ENCODE data around the gene ADM.

ADM gene

GRCh38 chr11:10283991-10284390 lies 20.9 kb upstream of the ADM start:
- Histone ChIP-seq H3K9ac (ENCODE audit: insufficient read length, low read depth) (no peak overlapping the region), H3K36me3 (ENCODE audit: insufficient read depth, insufficient read length, low read length) (peaks cover 8% of the 10 kb centered on the region), H3K4me3 (ENCODE audit: insufficient read length, low read depth) (no peak overlapping the region), H3K4me1 (ENCODE audit: insufficient read depth, insufficient read length) (peaks cover under 1% of the 10 kb centered on the region), H3K27me3 (ENCODE audit: insufficient read depth, insufficient read length) (no peaks in the 10 kb centered on the region), H3K9me3 (ENCODE audit: insufficient read depth, low read length) (no peaks in the 10 kb centered on the region)
- no peak for DNase-seq (ENCODE audit: low read depth, low spot score)
- TF ChIP-seq YY1 (IDR thresholded peaks at IDR 0.05; ENCODE audit: insufficient read depth, insufficient read length) (no peak), ZNF274 (IDR thresholded peaks at IDR 0.05; ENCODE audit: low read depth, low read length) (no peak), SUZ12 (IDR thresholded peaks at IDR 0.05; ENCODE audit: extremely low read depth, insufficient read depth, insufficient read length) (no peak)

DNA sequence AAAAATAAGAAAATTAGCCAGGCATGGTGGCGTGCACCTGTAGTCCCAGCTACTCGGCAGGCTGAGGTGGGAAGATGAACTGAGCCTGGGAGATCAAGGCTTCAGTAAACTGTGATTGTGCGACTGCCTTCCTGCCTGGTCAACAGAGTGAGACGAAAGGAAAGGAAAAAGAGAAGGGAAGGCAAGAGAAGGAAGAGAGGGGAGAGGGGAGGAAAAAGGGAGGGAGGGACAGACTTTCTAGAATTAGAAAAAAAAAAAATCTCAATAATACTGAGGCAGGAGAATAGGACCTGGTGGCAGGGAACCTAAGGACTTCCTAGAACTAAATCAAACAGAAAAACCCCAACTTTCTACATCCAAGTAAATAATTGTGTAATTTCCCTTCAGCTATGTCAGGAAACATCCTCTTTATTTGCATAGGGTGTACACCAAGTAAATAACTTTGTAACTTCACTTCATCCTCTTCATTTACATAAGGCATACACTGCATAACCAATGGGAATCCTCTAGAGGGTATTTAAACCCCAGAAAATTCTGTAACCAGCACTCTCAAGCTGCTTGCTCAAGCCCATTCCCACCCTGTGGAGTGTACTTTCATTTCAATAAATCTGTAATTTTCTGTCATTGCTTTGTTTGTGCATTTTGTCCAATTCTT lies 19.6 kb upstream of the ADM start:
- no peak for DNase-seq (ENCODE audit: low read depth, low spot score)
- H3K9ac ChIP-seq (ENCODE audit: insufficient read length, low read depth), result no peak overlapping the region
- no peak overlapping the region for H3K4me3 ChIP-seq (ENCODE audit: insufficient read length, low read depth)
- H3K27me3 ChIP-seq (ENCODE audit: insufficient read depth, insufficient read length), result no peaks in the 10 kb centered on the region
- H3K4me1 ChIP-seq (ENCODE audit: insufficient read depth, insufficient read length), result peaks cover 7% of the 10 kb centered on the region
- no peaks in the 10 kb centered on the region for H3K9me3 ChIP-seq (ENCODE audit: insufficient read depth, low read length)
- TF ChIP-seq YY1 (IDR thresholded peaks at IDR 0.05; ENCODE audit: insufficient read depth, insufficient read length) (no peak), SUZ12 (IDR thresholded peaks at IDR 0.05; ENCODE audit: extremely low read depth, insufficient read depth, insufficient read length) (no peak), ZNF274 (IDR thresholded peaks at IDR 0.05; ENCODE audit: low read depth, low read length) (no peak)
- H3K36me3 ChIP-seq (ENCODE audit: insufficient read depth, insufficient read length, low read length), result peaks cover 8% of the 10 kb centered on the region

DNA sequence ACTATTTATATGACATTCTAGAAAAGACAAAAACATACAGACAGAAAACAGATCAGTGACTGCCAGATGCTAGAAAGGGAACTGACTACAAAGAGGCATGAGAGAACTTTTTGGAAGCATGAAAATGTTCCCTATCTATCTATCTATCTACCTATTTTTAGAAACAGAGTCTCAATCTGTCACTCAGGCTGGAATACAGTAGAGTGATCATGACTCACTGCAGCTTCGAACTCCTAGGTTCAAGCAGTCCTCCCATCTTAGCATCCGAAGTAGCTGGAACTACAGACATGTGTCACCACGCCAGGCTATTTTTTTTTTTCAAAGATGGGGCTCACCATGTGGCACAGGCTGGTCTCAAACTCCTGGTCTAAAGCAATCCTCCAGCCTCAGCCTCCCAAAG lies 17.7 kb upstream of the ADM start:
- Histone ChIP-seq H3K4me1 (ENCODE audit: insufficient read depth, insufficient read length) (peaks cover 7% of the 10 kb centered on the region), H3K9ac (ENCODE audit: insufficient read length, low read depth) (no peak overlapping the region), H3K9me3 (ENCODE audit: insufficient read depth, low read length) (no peaks in the 10 kb centered on the region), H3K36me3 (ENCODE audit: insufficient read depth, insufficient read length, low read length) (peaks cover 8% of the 10 kb centered on the region), H3K4me3 (ENCODE audit: insufficient read length, low read depth) (no peak overlapping the region), H3K27me3 (ENCODE audit: insufficient read depth, insufficient read length) (no peaks in the 10 kb centered on the region)
- DNase-seq (ENCODE audit: low read depth, low spot score), result no peak
- TF ChIP-seq SUZ12 (IDR thresholded peaks at IDR 0.05; ENCODE audit: extremely low read depth, insufficient read depth, insufficient read length) (no peak), YY1 (IDR thresholded peaks at IDR 0.05; ENCODE audit: insufficient read depth, insufficient read length) (no peak), ZNF274 (IDR thresholded peaks at IDR 0.05; ENCODE audit: low read depth, low read length) (no peak)

- Histone ChIP-seq H3K27me3 (ENCODE audit: insufficient read depth, insufficient read length) (no peaks in the 10 kb centered on the region), H3K4me1 (ENCODE audit: insufficient read depth, insufficient read length) (peaks cover 7% of the 10 kb centered on the region), H3K36me3 (ENCODE audit: insufficient read depth, insufficient read length, low read length) (peaks cover 8% of the 10 kb centered on the region), H3K9me3 (ENCODE audit: insufficient read depth, low read length) (no peaks in the 10 kb centered on the region), H3K9ac (ENCODE audit: insufficient read length, low read depth) (no peak overlapping the region), H3K4me3 (ENCODE audit: insufficient read length, low read depth) (no peak overlapping the region)
- TF ChIP-seq ZNF274 (IDR thresholded peaks at IDR 0.05; ENCODE audit: low read depth, low read length), result no peak
- TF ChIP-seq SUZ12 (IDR thresholded peaks at IDR 0.05; ENCODE audit: extremely low read depth, insufficient read depth, insufficient read length), result no peak
- TF ChIP-seq YY1 (IDR thresholded peaks at IDR 0.05; ENCODE audit: insufficient read depth, insufficient read length), result no peak
- no peak for DNase-seq (ENCODE audit: low read depth, low spot score)
Measured at GRCh38 chr11:10287766-10288715, 16.8 kb upstream of the ADM start.

DNA sequence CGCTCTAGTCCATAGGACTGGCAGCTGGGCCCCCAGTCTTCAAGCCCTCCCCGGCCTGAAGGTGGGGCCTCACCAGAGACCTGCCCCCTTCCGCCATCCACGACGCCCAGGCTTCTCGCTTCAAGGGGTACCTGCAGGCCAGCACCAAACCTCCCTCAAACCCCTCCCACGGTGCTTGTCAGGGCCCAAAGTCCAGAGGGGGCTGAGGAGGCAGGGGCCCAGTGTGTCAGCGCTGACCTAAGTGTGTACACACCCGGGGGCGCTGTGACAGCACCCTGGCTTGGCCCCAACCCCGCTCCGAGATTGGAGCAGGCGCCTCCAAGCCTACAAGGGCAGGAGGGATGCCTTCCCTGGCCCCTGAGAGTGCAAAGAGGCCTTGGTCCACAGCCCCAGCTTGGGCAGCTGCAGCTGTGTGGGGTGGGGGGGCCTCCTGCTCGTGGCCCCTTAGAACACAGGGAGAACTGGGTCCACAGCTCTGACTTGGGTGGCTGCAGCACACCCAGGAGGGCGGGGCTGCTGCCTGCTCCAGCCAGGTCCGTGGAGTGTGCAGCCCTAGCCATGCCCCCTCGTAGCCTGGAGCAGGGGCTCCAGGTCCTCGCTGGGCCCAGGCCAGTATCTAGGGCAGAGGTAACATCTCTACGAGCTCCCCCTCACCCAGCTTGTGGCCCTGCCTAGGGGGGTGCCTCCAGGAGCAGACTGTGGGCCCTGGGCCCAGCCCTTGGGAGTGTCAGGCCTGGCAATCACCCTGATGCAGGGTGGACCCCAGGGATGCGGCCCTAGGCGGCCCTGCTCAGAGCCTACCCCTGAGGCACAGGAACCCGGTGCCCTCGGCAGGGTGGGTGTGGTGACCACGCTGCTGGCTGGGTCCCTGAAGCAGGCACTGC lies 15.8 kb upstream of the ADM start:
- Histone ChIP-seq H3K9me3 (ENCODE audit: insufficient read depth, low read length) (no peaks in the 10 kb centered on the region), H3K27me3 (ENCODE audit: insufficient read depth, insufficient read length) (no peaks in the 10 kb centered on the region), H3K9ac (ENCODE audit: insufficient read length, low read depth) (no peak overlapping the region), H3K4me1 (ENCODE audit: insufficient read depth, insufficient read length) (peaks cover 7% of the 10 kb centered on the region), H3K36me3 (ENCODE audit: insufficient read depth, insufficient read length, low read length) (peaks cover 8% of the 10 kb centered on the region), H3K4me3 (ENCODE audit: insufficient read length, low read depth) (no peak overlapping the region)
- no peak for DNase-seq (ENCODE audit: low read depth, low spot score)
- no peak for TF ChIP-seq ZNF274 (IDR thresholded peaks at IDR 0.05; ENCODE audit: low read depth, low read length)
- TF ChIP-seq YY1 (IDR thresholded peaks at IDR 0.05; ENCODE audit: insufficient read depth, insufficient read length), result no peak
- TF ChIP-seq SUZ12 (IDR thresholded peaks at IDR 0.05; ENCODE audit: extremely low read depth, insufficient read depth, insufficient read length), result no peak

GRCh38 chr11:10289765-10290380 lies 15.0 kb upstream of the ADM start:
- TF ChIP-seq ZNF274 (IDR thresholded peaks at IDR 0.05; ENCODE audit: low read depth, low read length) (no peak), SUZ12 (IDR thresholded peaks at IDR 0.05; ENCODE audit: extremely low read depth, insufficient read depth, insufficient read length) (no peak), YY1 (IDR thresholded peaks at IDR 0.05; ENCODE audit: insufficient read depth, insufficient read length) (no peak)

More at GRCh38 chr11:10289765-10290380, 15.0 kb upstream of the ADM start:
- Histone ChIP-seq H3K27me3 (ENCODE audit: insufficient read depth, insufficient read length) (no peaks in the 10 kb centered on the region), H3K9ac (ENCODE audit: insufficient read length, low read depth) (no peak overlapping the region), H3K9me3 (ENCODE audit: insufficient read depth, low read length) (no peaks in the 10 kb centered on the region), H3K4me1 (ENCODE audit: insufficient read depth, insufficient read length) (peaks cover 7% of the 10 kb centered on the region), H3K36me3 (ENCODE audit: insufficient read depth, insufficient read length, low read length) (peaks cover 8% of the 10 kb centered on the region), H3K4me3 (ENCODE audit: insufficient read length, low read depth) (no peak overlapping the region)
- DNase-seq (ENCODE audit: low read depth, low spot score), result no peak
